ENCODE results near the gene BATF.
"Not testable (repeated sequence)": the region's sequence is repeated elsewhere in the genome, so short reads cannot be mapped to it uniquely, and the experiment has no call there.

The BATF gene, protein sequence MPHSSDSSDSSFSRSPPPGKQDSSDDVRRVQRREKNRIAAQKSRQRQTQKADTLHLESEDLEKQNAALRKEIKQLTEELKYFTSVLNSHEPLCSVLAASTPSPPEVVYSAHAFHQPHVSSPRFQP

DNA sequence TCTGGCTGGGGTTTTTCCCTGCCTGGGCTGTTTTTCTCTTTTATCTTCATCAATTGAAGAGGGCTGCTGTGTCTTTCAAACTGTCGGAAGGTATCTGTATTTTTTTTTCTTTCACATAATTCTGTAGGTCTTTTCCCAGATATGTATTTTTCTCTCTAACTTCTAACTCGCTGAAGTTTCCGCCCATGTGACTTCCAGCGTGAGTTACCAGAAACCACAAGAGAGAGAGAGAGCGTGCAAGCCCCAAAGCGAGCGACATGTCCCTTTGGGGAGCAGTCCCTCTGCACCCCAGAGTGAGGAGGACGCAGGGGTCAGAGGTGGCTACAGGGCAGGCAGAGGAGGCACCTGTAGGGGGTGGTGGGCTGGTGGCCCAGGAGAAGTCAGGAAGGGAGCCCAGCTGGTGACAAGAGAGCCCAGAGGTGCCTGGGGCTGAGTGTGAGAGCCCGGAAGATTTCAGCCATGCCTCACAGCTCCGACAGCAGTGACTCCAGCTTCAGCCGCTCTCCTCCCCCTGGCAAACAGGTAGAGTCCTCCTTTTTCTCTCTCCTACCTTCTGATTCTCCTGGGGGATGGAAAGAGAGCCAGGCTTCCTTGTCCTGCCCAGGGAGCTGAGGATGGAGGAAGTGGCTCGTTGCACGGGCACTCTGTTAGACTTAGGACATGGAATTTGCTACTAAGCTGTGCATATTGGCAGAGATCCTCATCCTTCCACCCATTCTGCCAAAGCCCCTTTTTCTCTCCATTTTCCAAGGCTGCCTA lies at the start of gene BATF:
Gene BATF, plus strand, starts transcription at position 246 of the 759 bp plus-strand sequence. Its CDS starts 214 bp downstream, at position 460.
- DNase-seq (ENCODE audit: extremely low read depth, insufficient read length): peak; percentile 78
- Histone ChIP-seq H3K27me3 (replicated peaks; ENCODE audit: control insufficient read depth, insufficient read depth, low read length) (no peaks in the 10 kb centered on the region), H3K36me3 (ENCODE audit: control insufficient read depth, insufficient read depth, low read length) (peaks cover 9% of the 10 kb centered on the region), H3K4me3 (replicated peaks; ENCODE audit: low read depth, low read length) (peak within 1 kb of the TSS; percentile 72)
- TF ChIP-seq, protein P1, sequence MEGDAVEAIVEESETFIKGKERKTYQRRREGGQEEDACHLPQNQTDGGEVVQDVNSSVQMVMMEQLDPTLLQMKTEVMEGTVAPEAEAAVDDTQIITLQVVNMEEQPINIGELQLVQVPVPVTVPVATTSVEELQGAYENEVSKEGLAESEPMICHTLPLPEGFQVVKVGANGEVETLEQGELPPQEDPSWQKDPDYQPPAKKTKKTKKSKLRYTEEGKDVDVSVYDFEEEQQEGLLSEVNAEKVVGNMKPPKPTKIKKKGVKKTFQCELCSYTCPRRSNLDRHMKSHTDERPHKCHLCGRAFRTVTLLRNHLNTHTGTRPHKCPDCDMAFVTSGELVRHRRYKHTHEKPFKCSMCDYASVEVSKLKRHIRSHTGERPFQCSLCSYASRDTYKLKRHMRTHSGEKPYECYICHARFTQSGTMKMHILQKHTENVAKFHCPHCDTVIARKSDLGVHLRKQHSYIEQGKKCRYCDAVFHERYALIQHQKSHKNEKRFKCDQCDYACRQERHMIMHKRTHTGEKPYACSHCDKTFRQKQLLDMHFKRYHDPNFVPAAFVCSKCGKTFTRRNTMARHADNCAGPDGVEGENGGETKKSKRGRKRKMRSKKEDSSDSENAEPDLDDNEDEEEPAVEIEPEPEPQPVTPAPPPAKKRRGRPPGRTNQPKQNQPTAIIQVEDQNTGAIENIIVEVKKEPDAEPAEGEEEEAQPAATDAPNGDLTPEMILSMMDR (IDR thresholded peaks at IDR 0.05; ENCODE audit: insufficient read depth, low read length, poor library complexity, severe bottlenecking): no peak

DNA sequence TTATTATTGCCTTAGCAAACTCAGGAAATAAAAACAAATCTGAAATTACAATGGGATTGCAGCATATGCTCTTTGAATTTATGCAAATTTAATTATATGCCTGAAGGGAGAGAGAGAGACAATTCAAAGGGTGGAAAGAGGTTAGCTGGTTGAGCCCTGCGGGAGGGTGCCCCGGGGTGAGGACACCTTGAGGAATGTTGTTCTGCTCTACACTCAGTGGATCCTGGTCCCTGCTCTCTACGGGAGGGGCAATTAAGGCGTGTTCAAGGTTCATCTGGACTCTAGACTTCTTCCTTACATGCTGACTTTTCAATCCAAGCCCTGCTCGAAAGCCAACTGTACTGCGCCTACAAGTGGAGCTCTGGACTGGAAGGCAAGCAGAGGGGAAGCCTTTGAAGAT lies 48.1 kb upstream of the BATF start:
- H3K27me3 ChIP-seq (replicated peaks; ENCODE audit: control insufficient read depth, insufficient read depth, low read length); H3K4me3 ChIP-seq (replicated peaks; ENCODE audit: low read depth, low read length); DNase-seq (ENCODE audit: extremely low read depth, insufficient read length): not testable (repeated sequence)
- peaks cover 20% of the 10 kb centered on the region for H3K36me3 ChIP-seq (ENCODE audit: control insufficient read depth, insufficient read depth, low read length)

DNA sequence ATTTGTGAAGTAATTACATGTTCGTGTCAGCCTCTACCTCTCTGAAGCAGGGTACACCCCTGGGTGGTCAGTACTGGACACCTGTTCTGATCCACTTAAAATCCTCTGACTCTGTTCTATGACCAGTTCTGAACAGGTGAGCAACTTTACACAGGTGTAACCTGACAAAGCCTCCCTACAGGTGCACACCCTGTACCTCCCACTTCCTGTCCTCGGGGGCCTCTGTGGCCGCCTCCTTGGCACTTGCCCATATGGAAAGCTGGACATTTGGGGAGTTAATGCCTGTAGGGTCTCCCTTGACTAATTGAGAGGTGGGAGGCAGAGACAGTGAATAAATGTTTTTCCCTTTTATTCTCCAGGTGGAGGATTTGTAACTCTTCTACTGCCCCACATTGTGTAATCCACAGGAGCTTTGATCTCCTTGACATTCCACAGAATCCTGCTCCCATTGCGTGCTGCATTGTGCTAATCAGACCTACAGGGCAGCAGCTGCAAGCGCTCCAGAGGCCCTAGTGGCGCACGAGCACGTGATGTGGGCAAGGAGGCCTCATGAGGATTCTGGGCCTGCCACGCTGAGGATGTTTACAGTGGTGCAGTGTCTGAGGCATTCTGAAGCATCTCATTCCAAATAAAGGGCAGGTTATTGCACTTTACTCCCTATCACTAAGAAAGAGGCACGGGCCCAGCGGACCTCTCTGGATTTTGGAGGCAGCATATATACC lies 45.8 kb upstream of the BATF start:
- Histone ChIP-seq H3K4me3 (replicated peaks; ENCODE audit: low read depth, low read length) (no peak overlapping the region), H3K27me3 (replicated peaks; ENCODE audit: control insufficient read depth, insufficient read depth, low read length) (no peaks in the 10 kb centered on the region), H3K36me3 (ENCODE audit: control insufficient read depth, insufficient read depth, low read length) (peaks cover 9% of the 10 kb centered on the region)
- DNase-seq (ENCODE audit: extremely low read depth, insufficient read length): no peak
- TF ChIP-seq, protein P1 (IDR thresholded peaks at IDR 0.05; ENCODE audit: insufficient read depth, low read length, poor library complexity, severe bottlenecking): no peak

DNA sequence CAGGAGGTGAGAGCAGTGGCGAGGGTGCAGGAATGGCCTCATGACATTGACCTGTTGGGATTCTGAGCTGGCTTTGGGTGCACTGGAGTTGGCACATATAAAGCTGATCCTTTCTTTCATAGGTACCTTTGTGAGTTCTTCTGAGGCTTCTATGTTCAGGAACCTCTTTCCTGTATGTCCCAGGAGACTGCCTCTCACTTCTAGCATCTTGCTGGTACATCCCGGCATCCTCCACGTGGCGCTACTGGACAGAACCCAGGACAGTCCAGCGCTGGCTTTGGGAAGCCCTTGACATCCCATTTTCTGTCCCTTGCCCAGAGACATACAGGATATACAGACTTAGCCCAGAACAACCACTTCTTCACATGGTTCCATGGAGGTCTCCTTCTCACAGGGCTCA lies 44.4 kb upstream of the BATF start:
- TF ChIP-seq, protein P1 (IDR thresholded peaks at IDR 0.05; ENCODE audit: insufficient read depth, low read length, poor library complexity, severe bottlenecking): no peak
- Histone ChIP-seq H3K4me3 (replicated peaks; ENCODE audit: low read depth, low read length) (no peak overlapping the region), H3K27me3 (replicated peaks; ENCODE audit: control insufficient read depth, insufficient read depth, low read length) (no peaks in the 10 kb centered on the region), H3K36me3 (ENCODE audit: control insufficient read depth, insufficient read depth, low read length) (peaks cover 2% of the 10 kb centered on the region)
- no peak for DNase-seq (ENCODE audit: extremely low read depth, insufficient read length)

DNA sequence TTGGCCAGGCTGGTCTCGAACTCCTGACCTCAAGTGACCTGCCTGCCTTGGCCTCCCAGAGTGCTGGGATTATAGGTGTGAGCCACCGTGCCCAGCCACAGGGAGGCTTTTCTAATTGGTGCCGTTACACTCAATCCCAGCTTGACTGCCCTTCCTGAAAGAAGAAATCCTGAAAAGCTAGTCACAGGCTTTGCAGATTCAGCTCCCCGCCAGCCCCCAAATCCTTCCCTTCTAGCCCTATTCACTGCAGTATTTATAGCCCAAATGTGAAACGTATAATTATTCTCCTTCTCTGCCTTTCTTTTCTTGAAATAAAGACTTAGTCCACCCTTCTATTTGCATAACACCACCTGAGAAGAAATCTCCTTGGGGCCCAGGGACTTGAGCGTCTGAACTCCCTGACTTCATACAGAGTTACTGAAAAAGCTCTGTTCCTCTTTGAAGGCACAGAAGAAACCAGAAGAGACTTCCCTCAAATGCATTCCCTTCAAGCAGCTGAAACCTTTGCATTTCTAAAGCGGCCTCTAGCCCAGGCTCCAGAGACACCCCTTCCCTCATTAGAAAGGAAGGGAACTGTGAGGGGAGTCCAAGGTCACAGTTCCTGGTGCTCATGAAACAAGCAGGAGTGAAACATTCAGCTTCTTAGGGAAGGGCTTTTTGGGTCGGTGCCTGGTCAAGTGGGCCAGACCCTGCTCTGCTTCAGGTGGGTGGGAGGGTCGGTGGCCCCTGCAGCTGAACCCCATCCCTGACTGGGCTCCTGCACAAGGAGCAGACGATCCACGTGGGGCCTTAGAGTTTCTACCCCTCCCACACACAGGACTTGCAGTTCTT lies 42.3 kb upstream of the BATF start:
- no peak overlapping the region for H3K4me3 ChIP-seq (replicated peaks; ENCODE audit: low read depth, low read length)
- TF ChIP-seq, protein P1 (IDR thresholded peaks at IDR 0.05; ENCODE audit: insufficient read depth, low read length, poor library complexity, severe bottlenecking): no peak
- no peak for DNase-seq (ENCODE audit: extremely low read depth, insufficient read length)
- peaks cover 2% of the 10 kb centered on the region for H3K36me3 ChIP-seq (ENCODE audit: control insufficient read depth, insufficient read depth, low read length)
- H3K27me3 ChIP-seq (replicated peaks; ENCODE audit: control insufficient read depth, insufficient read depth, low read length): no peaks in the 10 kb centered on the region
